ENCODE data around the gene PTPA.

DNA sequence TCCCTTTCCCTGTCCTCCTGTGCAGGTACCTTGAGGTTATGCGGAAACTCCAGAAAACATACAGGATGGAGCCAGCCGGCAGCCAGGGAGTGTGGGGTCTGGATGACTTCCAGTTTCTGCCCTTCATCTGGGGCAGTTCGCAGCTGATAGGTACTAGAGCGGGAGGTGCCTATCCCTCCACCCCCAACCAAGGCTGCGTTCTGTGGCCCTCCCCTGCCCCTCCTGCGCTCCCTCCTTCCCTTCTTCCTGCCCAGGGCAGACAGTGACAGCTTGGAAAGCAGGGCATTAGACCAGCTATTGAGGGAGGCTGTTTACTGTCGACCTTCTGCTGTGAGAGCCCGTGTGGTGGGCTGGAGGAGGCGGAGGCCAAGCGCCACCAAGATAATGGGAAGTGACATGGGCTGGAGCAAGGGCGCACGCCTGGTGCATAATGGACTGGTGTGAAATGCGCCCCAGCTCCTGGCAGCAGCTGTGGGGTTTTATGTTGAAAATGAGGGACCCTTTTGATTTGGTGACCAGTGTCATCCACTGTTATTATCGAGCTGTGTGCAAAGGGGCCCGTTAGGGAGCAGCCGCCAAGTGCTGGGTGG, 25.3 kb downstream of the PTPA start:
- TF ChIP-seq ZNF565 (CRISPR knock-in tag; conservative IDR thresholded peaks at IDR 0.05; ENCODE audit: low read depth) (no peak), SNAI2 (CRISPR knock-in tag; IDR thresholded peaks at IDR 0.05) (no peak), CSDC2 (CRISPR knock-in tag; IDR thresholded peaks at IDR 0.05) (no peak)

Data from SK-N-SH treated with all-trans-retinoic acid at 6 μM for 48 hours (cell line).